ENCODE data around the gene BTBD17.

- TF ChIP-seq POLR2A (IDR thresholded peaks at IDR 0.05): no peak
- no peak for TF ChIP-seq CTCF (IDR thresholded peaks at IDR 0.05)
- TF ChIP-seq POLR2AphosphoS5 (IDR thresholded peaks at IDR 0.05): no peak
Measured at GRCh38 chr17:74358697-74359096, 3.0 kb downstream of the BTBD17 start.
